Stimulated activated CD4-positive, alpha-beta T cell treated with anti-CD3 and anti-CD28 coated beads, TNF-alpha, amount 100 ng/mL, for 24 hours (primary cell): Measurements from ENCODE around the gene MMD2.

Source experiments
- DNase-seq, 3 experiments: peaks; one replicate each; pipeline ENCODE4 v3.0.0-alpha.2; 2020; ENCODE audit warnings: low read depth in 3 of 3

MMD2 gene

GRCh38 chr7:4868493-4868892 lies 90.5 kb downstream of the MMD2 start:
- DNase-seq: no peak

GRCh38 chr7:4866528-4867496 lies 92.2 kb downstream of the MMD2 start:
- no peak for DNase-seq

GRCh38 chr7:4862156-4862555 lies 96.8 kb downstream of the MMD2 start:
- no peak for DNase-seq

GRCh38 chr7:4861673-4862072 lies 97.3 kb downstream of the MMD2 start, which contains the start of gene PAPOLB:
TSS of gene PAPOLB (minus strand) at chr7:4862030. CDS start at chr7:4861810, 220 bp downstream.
- DNase-seq: no peak

- no peak for DNase-seq
Measured at GRCh38 chr7:4861227-4861626, 97.8 kb downstream of the MMD2 start.

GRCh38 chr7:4857189-4857588 lies 101.8 kb downstream of the MMD2 start:
- no peak for DNase-seq

- DNase-seq: no peak
Measured at GRCh38 chr7:4856336-4857057, 102.5 kb downstream of the MMD2 start.
